Endothelial cell of umbilical vein (primary cell): Measurements from ENCODE around the gene SLC26A3. TPM values are rescaled to one million over a fixed set of nuclear protein-coding genes. Genes with fewer than 3 reads are reported as not detected.

Experiments used
- BruUV-seq: library from RNA; stranded (reverse); fragments of 400-500 nt; replicated peaks from 2 replicates; lab custom pipeline; 2021; lab: Mats Ljungman, UMichigan
- CTCF ChIA-PET: fragments of 300-600, 350-600 bp; sonication (Branson Sonifier 250); formaldehyde crosslinking; loops from one replicate; lab custom pipeline; 2021; ENCODE audit warnings: antibody characterized with exemption, inconsistent platforms; lab: Charles Lee
- POLR2A ChIA-PET: fragments of 300-600, 350-600 bp; sonication (Branson Sonifier 250); formaldehyde crosslinking; loops from one replicate; lab custom pipeline; 2021; ENCODE audit warnings: antibody characterized with exemption, inconsistent platforms; lab: Charles Lee
- DNase-seq: peaks from one replicate; pipeline ENCODE4 v3.0.0-alpha.2; 2011; ENCODE audit warnings: low read depth, low spot score
- FAIRE-seq: peaks from 2 replicates; lab custom pipeline; 2011; peaks lifted over from hg19 to GRCh38; lab: Jason Lieb, UNC
- H2AFZ ChIP-seq: 2 replicates; pipeline ENCODE4 v1.6.0; 2012; ENCODE audit warnings: low read depth, low read length, control low read depth, inconsistent platforms
- H3K27ac ChIP-seq: 2 replicates; pipeline ENCODE4 v1.5.1; 2011; ENCODE audit warnings: low read depth, mild to moderate bottlenecking, control low read depth, low read length, moderate library complexity; ENCODE audit not compliant: insufficient read depth
- H3K27me3 ChIP-seq, 2 experiments: 2 replicates each; pipeline versions ENCODE4 v1.6.0 to v1.6.1; 2011; ENCODE audit warnings: low read length in 2 of 2, mixed read lengths in 1 of 2; ENCODE audit not compliant: control insufficient read depth in 2 of 2, insufficient read depth in 2 of 2
- H3K36me3 ChIP-seq, 2 experiments: 2 replicates in 1 of 2; 3 replicates in 1 of 2; pipeline ENCODE4 v1.5.1; 2011; ENCODE audit warnings: low read length in 2 of 2, mild to moderate bottlenecking in 1 of 2, moderate library complexity in 1 of 2; ENCODE audit not compliant: control insufficient read depth in 2 of 2, insufficient read depth in 2 of 2; ENCODE audit errors: extremely low read depth in 1 of 2
- H3K4me1 ChIP-seq: 3 replicates; pipeline ENCODE4 v1.5.1; 2011; ENCODE audit warnings: mild to moderate bottlenecking, low read length; ENCODE audit not compliant: control insufficient read depth, insufficient read depth; ENCODE audit errors: extremely low read depth
- H3K4me2 ChIP-seq: 2 replicates; pipeline ENCODE4 v1.6.1; 2011; ENCODE audit warnings: low read length, control low read depth, mixed read lengths; ENCODE audit not compliant: insufficient read depth
- H3K4me3 ChIP-seq, 3 experiments: fragments of 200-600 bp in 1 of 3; sonication (generic), shearing (Covaris generic) in 1 of 3; replicated peaks in 1 of 3; 2 replicates each; pipeline ENCODE4 v1.5.1; 2011 to 2016; ENCODE audit warnings: control low read depth in 3 of 3, low read length in 3 of 3, mild to moderate bottlenecking in 2 of 3, inconsistent platforms in 1 of 3, low read depth in 1 of 3, moderate library complexity in 1 of 3; ENCODE audit not compliant: insufficient read depth in 1 of 3
- H3K79me2 ChIP-seq: 2 replicates; pipeline ENCODE4 v1.6.0; 2012; ENCODE audit warnings: low read length, inconsistent platforms; ENCODE audit not compliant: control insufficient read depth, insufficient read depth
- H3K9ac ChIP-seq: replicated peaks from 2 replicates; pipeline ENCODE3; 2011; ENCODE audit warnings: low read length, control low read depth; ENCODE audit not compliant: insufficient read depth; ENCODE audit errors: extremely low read depth
- H3K9me1 ChIP-seq: replicated peaks from 3 replicates; pipeline ENCODE4 v1.6.0; 2011; ENCODE audit warnings: mild to moderate bottlenecking, low read length; ENCODE audit not compliant: control insufficient read depth, insufficient read depth; ENCODE audit errors: extremely low read depth
- H3K9me3 ChIP-seq: replicated peaks from 2 replicates; pipeline ENCODE4 v1.5.1; 2012; ENCODE audit warnings: low read length, inconsistent platforms; ENCODE audit not compliant: control insufficient read depth, insufficient read depth
- H4K20me1 ChIP-seq: replicated peaks from 2 replicates; pipeline ENCODE3; 2011; ENCODE audit warnings: mild to moderate bottlenecking, low read length; ENCODE audit not compliant: control insufficient read depth, insufficient read depth; ENCODE audit errors: extremely low read depth
- CTCF ChIP-seq, 2 donors: IDR thresholded peaks; 1 replicate in 1 of 2; 2 replicates in 1 of 2; pipeline ENCODE4 v1.5.1; 2011; ENCODE audit warnings: low read length in 2 of 2, mild to moderate bottlenecking in 2 of 2, moderate library complexity in 2 of 2, control low read depth in 1 of 2, inconsistent platforms in 1 of 2, low read depth in 1 of 2; ENCODE audit not compliant: insufficient read depth in 1 of 2; ENCODE audit errors: extremely low read depth in 1 of 2
- GATA2 ChIP-seq: IDR thresholded peaks from 2 replicates; pipeline ENCODE4 v1.7.0; 2011; ENCODE audit warnings: low read depth, mild to moderate bottlenecking, moderate library complexity, mixed read lengths, low read length; ENCODE audit not compliant: insufficient read length, insufficient read depth
- MAX ChIP-seq: IDR thresholded peaks from 2 replicates; pipeline ENCODE4 v1.6.1; 2011; ENCODE audit not compliant: insufficient read depth, insufficient read length
- MYC ChIP-seq: IDR thresholded peaks from one replicate; pipeline ENCODE4 v1.6.1; 2011; ENCODE audit warnings: mild to moderate bottlenecking, low read depth, low read length
- POLR2A ChIP-seq: IDR thresholded peaks from 2 replicates; pipeline ENCODE4 v1.6.1; 2012; ENCODE audit warnings: low read depth, mild to moderate bottlenecking, control low read depth, low read length
- POLR2AphosphoS5 ChIP-seq: IDR thresholded peaks from 2 replicates; pipeline ENCODE4 v1.6.1; 2012; ENCODE audit warnings: low read depth, mild to moderate bottlenecking, control low read depth, low read length, moderate library complexity; ENCODE audit not compliant: insufficient read depth
- dilution Hi-C: fragments of 300-500 bp; cut with MboI; formaldehyde crosslinking; loops from one replicate; pipeline ENCODE4 v1.15.0; 2019; ENCODE audit warnings: low sequenced_read_pairs; ENCODE audit not compliant: extremely low pct_ligation_motif_present
- intact Hi-C: fragments of 100-400 bp; cut with micrococcal nuclease; formaldehyde crosslinking; loops from one replicate; pipeline ENCODE4 v1.10.0; 2022
- polyA plus RNA-seq, 4 experiments: library from polyadenylated mRNA; depleted of rRNA in 3 of 4; stranded (reverse) in 3 of 4; unstranded in 1 of 4; fragments of >200 nt; gene quantifications; 2 replicates each; pipeline versions ENCODE4 v1.2.1 to v1.2.3, GENCODE V29; 2011 to 2012; ENCODE audit warnings: missing spikeins in 1 of 4
- total RNA-seq: library from RNA; stranded (reverse); gene quantifications from 2 replicates; pipeline ENCODE4 v1.2.3, GENCODE V29; 2021

SLC26A3 gene
- total and polyA plus RNA-seq, 2 donors (not counting 3 experiments of a cell fraction or from before 2014, with no cell fraction given) = not detected

GRCh38 chr7:107833684-107834106 is 30.7 kb upstream of the SLC26A3 start:
- Histone ChIP-seq H3K4me3 (no peak overlapping the region), H3K4me1 (peaks cover 5% of the 10 kb centered on the region), H3K36me3 (no peaks in the 10 kb centered on the region), H3K4me2 (no peak overlapping the region), H3K79me2 (no peaks in the 10 kb centered on the region), H3K9ac (no peak overlapping the region), H2AFZ (no peak overlapping the region), H4K20me1 (no peaks in the 10 kb centered on the region), H3K9me1 (no peaks in the 10 kb centered on the region), H3K27me3 (peaks cover 8 to 26% of the 10 kb centered on the region in 2 experiments), H3K27ac (no peak overlapping the region), H3K9me3 (no peaks in the 10 kb centered on the region)
- no peak for FAIRE-seq
- ChIA-PET POLR2A (no interaction called here), CTCF (no interaction called here)
- DNase-seq = no peak
- intact Hi-C loops = no loop called here
- no TSS peak for BruUV-seq
- dilution Hi-C loops = no loop called here
- TF ChIP-seq GATA2 (no peak), MAX (no peak), POLR2A (no peak)

GRCh38 chr7:107830420-107830819 is 27.4 kb upstream of the SLC26A3 start:
- CTCF ChIA-PET = no interaction called here
- H3K79me2 ChIP-seq = no peaks in the 10 kb centered on the region
- POLR2A ChIA-PET = no interaction called here

More at GRCh38 chr7:107830420-107830819, 27.4 kb upstream of the SLC26A3 start:
- Histone ChIP-seq H3K4me2 (no peak overlapping the region), H3K27ac (no peak overlapping the region), H3K36me3 (no peaks in the 10 kb centered on the region), H3K27me3 (peaks cover 10 to 13% of the 10 kb centered on the region in 2 experiments), H2AFZ (no peak overlapping the region), H3K9me1 (no peaks in the 10 kb centered on the region), H3K4me3 (no peak overlapping the region), H3K4me1 (no peaks in the 10 kb centered on the region), H4K20me1 (no peaks in the 10 kb centered on the region), H3K9ac (no peak overlapping the region), H3K9me3 (no peaks in the 10 kb centered on the region)
- no TSS peak for BruUV-seq
- no peak for DNase-seq
- dilution Hi-C loops = no loop called here
- no peak for TF ChIP-seq MYC
- no peak for TF ChIP-seq POLR2AphosphoS5
- no peak for TF ChIP-seq CTCF (IDR thresholded peaks at IDR 0.05; ENCODE audit: extremely low read depth in 1 of 2, insufficient read depth in 1 of 2, low read depth in 1 of 2, low read length in 2 of 2)
- no peak for TF ChIP-seq POLR2A
- intact Hi-C loops = no loop called here
- no peak for FAIRE-seq
